GM18505 (cell line): ENCODE measurements around the gene LPA.
"Not testable (repeated sequence)": the region's sequence is repeated elsewhere in the genome, so short reads cannot be mapped to it uniquely, and the experiment has no call there.

Source experiments
- ATAC-seq: cut with Tn5 transposase; IDR thresholded peaks from one replicate; pipeline ENCODE4 v1.9.1; 2021; ENCODE audit not compliant: unreplicated experiment
- POLR2A ChIP-seq: IDR thresholded peaks from 4 replicates; pipeline ENCODE4 v1.6.1; 2011; ENCODE audit warnings: borderline replicate concordance; ENCODE audit not compliant: insufficient read depth, insufficient read length; ENCODE audit errors: extremely low read depth

LPA gene

GRCh38 chr6:160664198-160664597 is at the start of gene LPA:
Gene LPA, minus strand, starts transcription at chr6:160664275. Its CDS starts 61 bp downstream, at chr6:160664214.
- not testable (repeated sequence) for ATAC-seq

- not testable (repeated sequence) for ATAC-seq
These were observed 44.9 kb upstream of the LPA start for GRCh38 chr6:160708993-160709392.

- ATAC-seq, result not testable (repeated sequence)
These were observed 40.6 kb upstream of the LPA start for GRCh38 chr6:160704688-160705087.

- ATAC-seq, result not testable (repeated sequence)
These were observed 38.0 kb upstream of the LPA start, which contains the start of gene PLG for GRCh38 chr6:160701918-160702680. Gene PLG, plus strand, starts transcription at chr6:160702244. Its CDS starts 61 bp downstream, at chr6:160702305.

GRCh38 chr6:160697826-160698225 is 33.8 kb upstream of the LPA start:
- no peak for ATAC-seq
- TF ChIP-seq POLR2A, result no peak

- ATAC-seq, result not testable (repeated sequence)
These were observed 32.8 kb upstream of the LPA start for GRCh38 chr6:160696884-160697283.

GRCh38 chr6:160695622-160696021 is 31.5 kb upstream of the LPA start:
- ATAC-seq, result not testable (repeated sequence)

- not testable (repeated sequence) for ATAC-seq
These were observed 30.9 kb upstream of the LPA start for GRCh38 chr6:160695025-160695424.

- ATAC-seq, result no peak
- no peak for TF ChIP-seq POLR2A
These were observed 28.4 kb upstream of the LPA start for GRCh38 chr6:160692369-160692959.

- ATAC-seq, result no peak
- TF ChIP-seq POLR2A, result no peak
These were observed 27.5 kb upstream of the LPA start for GRCh38 chr6:160691617-160692016.

GRCh38 chr6:160690458-160690857 is 26.4 kb upstream of the LPA start:
- no peak for ATAC-seq
- TF ChIP-seq POLR2A, result no peak

GRCh38 chr6:160685762-160686450 is 21.8 kb upstream of the LPA start:
- no peak for TF ChIP-seq POLR2A

GRCh38 chr6:160685101-160685761 is 21.2 kb upstream of the LPA start:
- not testable (repeated sequence) for ATAC-seq

More at GRCh38 chr6:160685762-160686450, 21.8 kb upstream of the LPA start:
- no peak for ATAC-seq

- ATAC-seq, result no peak
- TF ChIP-seq POLR2A, result no peak
These were observed 15.3 kb upstream of the LPA start for GRCh38 chr6:160679402-160679769.
